Measurements from ENCODE around the gene GPSM1. TPM values are rescaled to one million over a fixed set of nuclear protein-coding genes. Genes with fewer than 3 reads are reported as not detected.

The GPSM1 gene
- total RNA-seq, 1 donor = 54.8 TPM

DNA sequence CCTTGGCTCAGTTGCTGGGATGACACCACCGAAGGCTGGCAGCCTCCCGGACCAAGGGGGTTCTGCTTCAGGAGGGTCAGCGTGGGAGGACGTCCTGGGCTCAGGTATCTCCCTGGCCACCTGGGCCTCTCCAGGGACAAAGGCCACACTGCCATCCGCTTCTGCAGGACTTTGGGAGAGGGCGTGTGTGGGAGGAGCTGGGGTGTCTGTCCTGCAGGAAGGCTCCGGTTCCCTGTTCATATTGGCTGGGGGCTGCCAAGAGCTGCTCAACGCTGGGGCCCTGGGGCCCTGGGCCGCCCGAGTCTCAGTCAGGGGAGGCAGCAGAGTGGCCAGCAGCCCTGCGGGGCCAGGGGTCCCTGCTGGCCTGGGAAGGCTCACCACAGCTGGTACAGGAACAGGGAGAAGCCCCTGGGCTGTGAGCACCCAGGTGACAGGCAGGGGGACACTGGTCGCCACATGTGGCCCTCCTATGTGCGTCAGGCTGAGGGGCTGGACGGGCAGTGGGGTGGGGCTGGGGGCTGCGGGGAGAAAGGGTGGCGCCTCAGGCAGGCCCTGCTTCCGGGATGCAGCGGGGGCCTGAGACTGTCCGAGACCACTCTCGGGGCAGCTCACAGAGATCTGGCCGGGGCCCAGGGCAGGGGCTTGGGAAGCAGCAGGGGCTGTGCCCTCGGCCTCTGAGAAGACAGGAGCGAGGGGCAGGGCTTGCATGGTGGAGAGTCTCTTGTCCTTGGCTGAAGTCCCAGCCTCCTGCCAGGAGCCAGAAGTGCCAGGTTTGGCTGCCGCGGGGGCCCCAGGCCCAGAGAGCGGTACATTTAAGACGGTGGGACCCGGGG is 51.0 kb downstream of the GPSM1 start:
- TF ChIP-seq, protein P1, sequence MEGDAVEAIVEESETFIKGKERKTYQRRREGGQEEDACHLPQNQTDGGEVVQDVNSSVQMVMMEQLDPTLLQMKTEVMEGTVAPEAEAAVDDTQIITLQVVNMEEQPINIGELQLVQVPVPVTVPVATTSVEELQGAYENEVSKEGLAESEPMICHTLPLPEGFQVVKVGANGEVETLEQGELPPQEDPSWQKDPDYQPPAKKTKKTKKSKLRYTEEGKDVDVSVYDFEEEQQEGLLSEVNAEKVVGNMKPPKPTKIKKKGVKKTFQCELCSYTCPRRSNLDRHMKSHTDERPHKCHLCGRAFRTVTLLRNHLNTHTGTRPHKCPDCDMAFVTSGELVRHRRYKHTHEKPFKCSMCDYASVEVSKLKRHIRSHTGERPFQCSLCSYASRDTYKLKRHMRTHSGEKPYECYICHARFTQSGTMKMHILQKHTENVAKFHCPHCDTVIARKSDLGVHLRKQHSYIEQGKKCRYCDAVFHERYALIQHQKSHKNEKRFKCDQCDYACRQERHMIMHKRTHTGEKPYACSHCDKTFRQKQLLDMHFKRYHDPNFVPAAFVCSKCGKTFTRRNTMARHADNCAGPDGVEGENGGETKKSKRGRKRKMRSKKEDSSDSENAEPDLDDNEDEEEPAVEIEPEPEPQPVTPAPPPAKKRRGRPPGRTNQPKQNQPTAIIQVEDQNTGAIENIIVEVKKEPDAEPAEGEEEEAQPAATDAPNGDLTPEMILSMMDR (IDR thresholded peaks at IDR 0.05; ENCODE audit: insufficient read depth, low read depth, low read length) = no peak
- no peak for DNase-seq (ENCODE audit: low read depth)
- no peak overlapping the region for H3K4me3 ChIP-seq (ENCODE audit: low read depth, low read length)

DNA sequence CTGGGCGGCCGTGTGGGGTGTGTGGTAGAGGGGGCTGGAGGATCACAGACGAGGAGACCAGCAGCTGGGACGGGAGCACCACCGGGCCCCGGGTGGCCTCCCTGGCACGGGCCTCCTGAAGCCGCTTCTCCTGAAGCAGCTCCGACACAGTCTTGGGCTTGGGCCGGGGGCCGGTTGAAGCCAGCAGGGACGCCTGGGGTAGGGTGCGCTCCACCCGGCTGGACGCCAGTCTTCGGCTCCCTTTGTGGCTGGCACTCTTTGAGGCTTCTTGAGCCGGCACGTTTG is 51.6 kb downstream of the GPSM1 start:
- TF ChIP-seq, protein P1 (IDR thresholded peaks at IDR 0.05; ENCODE audit: insufficient read depth, low read depth, low read length) = no peak
- no peak for DNase-seq (ENCODE audit: low read depth)
- no peak overlapping the region for H3K4me3 ChIP-seq (ENCODE audit: low read depth, low read length)

DNA sequence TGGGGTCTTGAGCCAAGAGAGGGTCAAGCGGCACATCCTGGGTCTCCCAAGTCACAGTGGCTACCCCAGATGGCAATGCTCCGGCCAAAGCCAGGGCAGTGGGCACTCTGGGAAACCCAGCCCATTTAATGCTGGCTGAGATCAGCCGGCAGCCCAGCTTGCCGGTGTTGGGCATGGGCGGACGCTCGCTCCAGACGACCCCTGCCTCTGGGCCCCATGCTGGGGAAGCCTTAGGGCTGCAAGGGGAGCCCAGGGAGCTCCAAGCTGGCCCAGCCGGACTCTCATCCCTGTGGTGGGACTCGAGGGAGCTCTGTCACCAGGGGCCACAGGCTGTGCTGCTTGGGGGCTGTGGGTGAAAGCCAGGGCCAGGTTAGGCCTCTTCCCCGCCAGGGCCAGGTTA is 52.1 kb downstream of the GPSM1 start:
- no peak overlapping the region for H3K4me3 ChIP-seq (ENCODE audit: low read depth, low read length)
- DNase-seq (ENCODE audit: low read depth) = no peak
- TF ChIP-seq, protein P1 (IDR thresholded peaks at IDR 0.05; ENCODE audit: insufficient read depth, low read depth, low read length) = no peak

DNA sequence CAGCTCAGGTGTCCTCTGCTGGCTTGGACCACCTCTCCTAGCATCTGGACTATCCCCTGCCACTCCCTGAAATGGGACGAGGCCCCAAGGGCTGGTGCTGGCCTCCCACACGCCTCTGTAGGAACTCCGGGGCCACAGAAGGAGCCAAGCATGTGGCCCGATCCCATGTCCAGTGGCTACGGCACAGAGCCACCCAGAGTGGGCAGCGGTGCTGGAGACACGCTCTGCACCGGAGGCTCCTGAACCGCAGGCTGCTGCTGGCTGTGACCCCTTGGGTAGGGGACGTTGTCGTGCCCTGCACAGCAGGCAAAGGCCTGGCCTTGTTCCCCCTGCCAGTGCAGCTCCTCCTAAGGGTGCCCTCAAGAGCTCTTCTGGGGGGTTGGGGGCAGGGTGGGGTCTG is 52.6 kb downstream of the GPSM1 start:
- DNase-seq (ENCODE audit: low read depth) = no peak
- TF ChIP-seq, protein P1 (IDR thresholded peaks at IDR 0.05; ENCODE audit: insufficient read depth, low read depth, low read length) = no peak
- H3K4me3 ChIP-seq (ENCODE audit: low read depth, low read length) = no peak overlapping the region

DNA sequence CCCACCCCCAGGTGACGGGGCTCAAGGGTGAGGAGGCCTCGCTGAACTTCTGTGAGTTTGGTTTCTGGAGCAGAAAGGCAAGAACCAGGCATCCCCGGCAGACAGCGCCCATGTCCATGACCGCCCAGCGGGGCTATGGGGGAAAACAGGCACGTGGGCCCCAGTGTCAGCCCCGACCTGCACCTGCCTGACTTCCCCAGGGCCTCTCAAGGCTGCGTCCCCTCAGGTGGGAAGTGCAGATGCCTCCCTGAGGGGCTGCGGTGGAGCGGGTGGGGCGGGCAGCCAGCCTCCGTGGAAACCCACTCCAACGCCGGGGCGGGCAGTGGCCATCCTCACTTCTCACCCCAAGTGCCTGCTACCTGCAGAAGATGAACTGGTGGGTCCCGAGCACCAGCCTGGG is 53.0 kb downstream of the GPSM1 start:
- TF ChIP-seq, protein P1 (IDR thresholded peaks at IDR 0.05; ENCODE audit: insufficient read depth, low read depth, low read length) = no peak
- DNase-seq (ENCODE audit: low read depth) = no peak
- no peak overlapping the region for H3K4me3 ChIP-seq (ENCODE audit: low read depth, low read length)

DNA sequence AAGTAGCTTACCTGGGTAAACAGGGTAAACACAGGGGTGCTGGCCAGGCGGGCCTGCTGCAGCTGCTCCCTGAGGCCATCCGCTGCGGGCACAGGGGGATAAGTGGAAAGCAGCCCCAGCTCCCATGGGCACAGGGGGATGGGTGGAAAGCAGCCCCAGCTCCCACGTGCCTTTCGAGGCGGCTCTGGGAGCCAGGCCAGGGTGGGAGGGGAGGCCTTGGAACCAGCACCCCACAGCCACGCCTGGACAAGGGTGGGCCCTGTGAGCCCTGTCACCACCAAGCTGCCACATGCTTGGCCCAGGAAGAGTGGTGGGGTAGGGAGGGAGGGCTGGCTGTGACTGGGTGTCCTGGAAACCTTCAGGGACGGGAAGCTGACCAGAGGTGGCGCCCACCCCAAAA is 54.0 kb downstream of the GPSM1 start:
- TF ChIP-seq, protein P1 (IDR thresholded peaks at IDR 0.05; ENCODE audit: insufficient read depth, low read depth, low read length) = no peak
- H3K4me3 ChIP-seq (ENCODE audit: low read depth, low read length) = no peak overlapping the region
- no peak for DNase-seq (ENCODE audit: low read depth)
